ENCODE measurements around the gene SPSB2.

DNA sequence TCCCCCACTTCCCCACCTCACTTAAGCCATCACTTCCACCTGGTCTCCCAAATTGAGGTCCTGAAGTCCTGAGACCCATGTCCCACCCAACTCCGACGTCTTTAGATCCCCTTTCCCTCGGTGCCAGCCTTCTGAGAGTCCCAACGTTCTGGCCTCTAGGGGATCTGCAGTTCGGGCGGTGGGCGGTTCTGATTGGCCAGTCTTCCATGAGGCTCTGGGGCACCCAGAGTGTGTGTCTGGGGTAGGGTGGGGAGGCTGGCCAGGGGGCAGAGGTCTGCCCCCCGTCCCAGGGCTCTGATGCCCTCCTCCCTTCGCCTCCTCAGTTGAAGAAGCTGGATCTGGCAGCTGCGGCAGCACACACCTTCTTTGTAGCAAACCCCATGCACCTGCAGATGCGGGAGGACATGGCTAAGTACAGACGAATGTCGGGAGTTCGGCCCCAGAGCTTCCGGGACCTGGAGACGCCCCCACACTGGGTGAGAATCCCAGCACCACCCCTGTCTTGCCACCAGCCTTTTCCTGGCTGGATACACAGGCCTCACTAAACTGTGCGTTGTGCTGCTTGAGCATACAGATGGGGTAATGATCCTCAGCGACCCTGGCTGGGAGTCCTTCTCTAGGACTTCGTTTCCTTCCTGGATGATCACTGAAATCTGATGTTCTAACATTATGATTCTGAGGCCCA lies 43.4 kb downstream of the SPSB2 start:
- TF ChIP-seq, protein P1, sequence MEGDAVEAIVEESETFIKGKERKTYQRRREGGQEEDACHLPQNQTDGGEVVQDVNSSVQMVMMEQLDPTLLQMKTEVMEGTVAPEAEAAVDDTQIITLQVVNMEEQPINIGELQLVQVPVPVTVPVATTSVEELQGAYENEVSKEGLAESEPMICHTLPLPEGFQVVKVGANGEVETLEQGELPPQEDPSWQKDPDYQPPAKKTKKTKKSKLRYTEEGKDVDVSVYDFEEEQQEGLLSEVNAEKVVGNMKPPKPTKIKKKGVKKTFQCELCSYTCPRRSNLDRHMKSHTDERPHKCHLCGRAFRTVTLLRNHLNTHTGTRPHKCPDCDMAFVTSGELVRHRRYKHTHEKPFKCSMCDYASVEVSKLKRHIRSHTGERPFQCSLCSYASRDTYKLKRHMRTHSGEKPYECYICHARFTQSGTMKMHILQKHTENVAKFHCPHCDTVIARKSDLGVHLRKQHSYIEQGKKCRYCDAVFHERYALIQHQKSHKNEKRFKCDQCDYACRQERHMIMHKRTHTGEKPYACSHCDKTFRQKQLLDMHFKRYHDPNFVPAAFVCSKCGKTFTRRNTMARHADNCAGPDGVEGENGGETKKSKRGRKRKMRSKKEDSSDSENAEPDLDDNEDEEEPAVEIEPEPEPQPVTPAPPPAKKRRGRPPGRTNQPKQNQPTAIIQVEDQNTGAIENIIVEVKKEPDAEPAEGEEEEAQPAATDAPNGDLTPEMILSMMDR (IDR thresholded peaks at IDR 0.05; ENCODE audit: low read depth, low read length, poor library complexity, severe bottlenecking): no peak
- no peak for TF ChIP-seq EZH2phosphoT487 (IDR thresholded peaks at IDR 0.05; ENCODE audit: borderline replicate concordance, low read length)
